HepG2 (cell line): Measurements from ENCODE around the gene ZNF169. TPM values are rescaled to one million over a fixed set of nuclear protein-coding genes. Genes with fewer than 3 reads are reported as not detected.

Experiments
- ATAC-seq: fragments of 200-7000 bp; cut with Tn5 transposase; 3 replicates; pipeline ENCODE4 v1.9.1; 2020; ENCODE audit warnings: mild to moderate bottlenecking, moderate library complexity
- BruUV-seq: library from RNA; stranded (reverse); fragments of 400-500 nt; replicated peaks from 2 replicates; lab custom pipeline; 2021; lab: Mats Ljungman, UMichigan
- CTCF ChIA-PET: fragments of 300-600 bp; formaldehyde crosslinking; extraction: SDS; loops from one replicate; lab custom pipeline; 2021; ENCODE audit warnings: low total read pairs, inconsistent platforms, low intra/inter-chr PET ratio; lab: Yijun Ruan, JAX
- POLR2A ChIA-PET: fragments of 350-600 bp; sonication (Branson Sonifier 250); formaldehyde crosslinking; loops from one replicate; lab custom pipeline; 2020; ENCODE audit warnings: antibody characterized with exemption, inconsistent platforms; lab: Yijun Ruan, JAX
- DNase-seq: peaks from one replicate; pipeline ENCODE4 v3.0.0-alpha.2; 2015; ENCODE audit warnings: low spot score
- FAIRE-seq: peaks from 3 replicates; lab custom pipeline; 2011; peaks lifted over from hg19 to GRCh38; lab: Jason Lieb, UNC
- H2AFZ ChIP-seq: one replicate; pipeline ENCODE4 v1.6.1; 2011; ENCODE audit warnings: low read length, inconsistent platforms
- H3K27ac ChIP-seq: fragments of 300-600 bp; 3 replicates; pipeline ENCODE4 v1.8.0; 2011; ENCODE audit warnings: mixed run types, mild to moderate bottlenecking, mixed read lengths, low read length, inconsistent platforms; ENCODE audit not compliant: insufficient read depth; ENCODE audit errors: extremely low read length
- H3K27me3 ChIP-seq, 2 experiments: fragments of 200-600 bp in 1 of 2; 2 replicates in 1 of 2; 3 replicates in 1 of 2; pipeline versions ENCODE4 v1.6.0 to v1.8.0; 2011; ENCODE audit warnings: low read length in 2 of 2, mild to moderate bottlenecking in 2 of 2, moderate library complexity in 2 of 2, inconsistent platforms in 1 of 2; ENCODE audit not compliant: insufficient read depth in 2 of 2, control insufficient read depth in 1 of 2
- H3K36me3 ChIP-seq, 2 experiments: fragments of 200-600 bp in 1 of 2; replicated peaks in 1 of 2; 2 replicates in 1 of 2; 3 replicates in 1 of 2; pipeline versions ENCODE4 v1.5.1 to v1.8.0; 2011; ENCODE audit warnings: low read length in 2 of 2, inconsistent platforms in 1 of 2; ENCODE audit not compliant: insufficient read depth in 2 of 2, control insufficient read depth in 1 of 2
- H3K4me1 ChIP-seq: 2 replicates; pipeline ENCODE4 v1.5.1; 2012; ENCODE audit warnings: low read length, inconsistent platforms; ENCODE audit not compliant: insufficient read depth
- H3K4me2 ChIP-seq: 2 replicates; pipeline ENCODE4 v1.6.0; 2011; ENCODE audit warnings: low read depth, low read length, inconsistent platforms
- H3K4me3 ChIP-seq, 3 experiments: fragments of 200-600 bp in 1 of 3; sonication (generic), shearing (Covaris generic) in 1 of 3; replicated peaks in 1 of 3; 2 replicates each; pipeline ENCODE4 v1.5.1; 2011 to 2016; ENCODE audit warnings: low read length in 3 of 3, inconsistent platforms in 2 of 3, low read depth in 2 of 3, mild to moderate bottlenecking in 2 of 3, control low read depth in 1 of 3, mixed read lengths in 1 of 3; ENCODE audit not compliant: insufficient read depth in 1 of 3
- H3K79me2 ChIP-seq: one replicate; pipeline ENCODE4 v1.6.1; 2011; ENCODE audit warnings: low read length, inconsistent platforms; ENCODE audit not compliant: insufficient read depth
- H3K9ac ChIP-seq: 2 replicates; pipeline ENCODE4 v1.6.0; 2011; ENCODE audit warnings: mild to moderate bottlenecking, low read depth, low read length, inconsistent platforms; ENCODE audit not compliant: insufficient read depth
- H3K9me3 ChIP-seq: 2 replicates; pipeline ENCODE4 v1.5.1; 2012; ENCODE audit warnings: mild to moderate bottlenecking, low read length
- H4K20me1 ChIP-seq: 2 replicates; pipeline ENCODE4 v1.6.0; 2011; ENCODE audit warnings: inconsistent platforms, mild to moderate bottlenecking, low read length, moderate library complexity; ENCODE audit not compliant: insufficient read depth
- ATM ChIP-seq: fragments of 450-650 bp; IDR thresholded peaks from 2 replicates; pipeline ENCODE4 v1.7.1; 2017; ENCODE audit warnings: mild to moderate bottlenecking, borderline replicate concordance
- DPF2 ChIP-seq: sonication (generic); formaldehyde crosslinking; IDR thresholded peaks from 2 replicates; pipeline ENCODE4 v1.4.0; 2020; ENCODE audit warnings: mild to moderate bottlenecking, low read depth, missing genetic modification reagents, borderline replicate concordance
- HES4 ChIP-seq: sonication (generic); formaldehyde crosslinking; IDR thresholded peaks from 2 replicates; pipeline ENCODE4 v1.9.0; 2021; ENCODE audit warnings: mild to moderate bottlenecking, missing genetic modification reagents, borderline replicate concordance
- HMGA1 ChIP-seq: sonication (generic); formaldehyde crosslinking; conservative IDR thresholded peaks from 2 replicates; pipeline ENCODE4 v1.4.0; 2020; ENCODE audit warnings: missing genetic modification reagents
- MBD4 ChIP-seq: IDR thresholded peaks from 2 replicates; pipeline ENCODE4 v1.6.1; 2012; ENCODE audit warnings: low read length, inconsistent platforms, borderline replicate concordance
- MZF1 ChIP-seq: sonication (generic); formaldehyde crosslinking; IDR thresholded peaks from 2 replicates; pipeline ENCODE4 v1.8.1; 2023; ENCODE audit warnings: mild to moderate bottlenecking, missing genetic modification reagents, borderline replicate concordance
- NCOR1 ChIP-seq: fragments of 200-600 bp; sonication (generic); IDR thresholded peaks from 2 replicates; pipeline ENCODE4 v1.7.0; 2017; ENCODE audit warnings: antibody characterized with exemption, low read length, borderline replicate concordance
- NR2F2 ChIP-seq: IDR thresholded peaks from 2 replicates; pipeline ENCODE4 v1.6.1; 2012; ENCODE audit warnings: low read depth, inconsistent platforms, borderline replicate concordance
- SP5 ChIP-seq: IDR thresholded peaks from 2 replicates; pipeline ENCODE4 v1.6.1; 2016; ENCODE audit warnings: low read depth, borderline replicate concordance
- SPEN ChIP-seq: sonication (generic); formaldehyde crosslinking; IDR thresholded peaks from 2 replicates; pipeline ENCODE4 v1.5.1; 2020; ENCODE audit warnings: low read depth, mild to moderate bottlenecking, missing genetic modification reagents
- ZNF136 ChIP-seq: sonication (generic); formaldehyde crosslinking; IDR thresholded peaks from 2 replicates; pipeline ENCODE4 v1.8.1; 2022; ENCODE audit warnings: low read depth, mild to moderate bottlenecking, moderate library complexity, missing genetic modification reagents
- ZNF446 ChIP-seq: sonication (generic); formaldehyde crosslinking; IDR thresholded peaks from 2 replicates; pipeline ENCODE4 v1.5.0; 2020; ENCODE audit warnings: mild to moderate bottlenecking, missing genetic modification reagents
- ZNF557 ChIP-seq: sonication (generic); formaldehyde crosslinking; IDR thresholded peaks from 2 replicates; pipeline ENCODE4 v1.4.0; 2020; ENCODE audit warnings: missing genetic modification reagents
- ZNF879 ChIP-seq: sonication (generic); formaldehyde crosslinking; IDR thresholded peaks from 2 replicates; pipeline ENCODE4 v1.8.1; 2023; ENCODE audit warnings: missing genetic modification reagents
- ZSCAN9 ChIP-seq: IDR thresholded peaks from 2 replicates; pipeline ENCODE4 v1.6.1; 2016; ENCODE audit warnings: borderline replicate concordance
- WGBS: methylation state at CpG from one replicate; pipeline ENCODE4 v1.1.6; 2017; ENCODE audit warnings: low lambda C conversion rate; 5-methylcytosine and 5-hydroxymethylcytosine counted together
- in situ Hi-C: cut with HindIII; loops from 2 replicates; pipeline ENCODE4 v1.10.0; 2017; ENCODE audit warnings: low pct_unique_long_range_greater_than_20kb; ENCODE audit not compliant: extremely low pct_ligation_motif_present
- intact Hi-C: fragments of 100-400 bp; cut with micrococcal nuclease; formaldehyde crosslinking; loops from one replicate; pipeline ENCODE4 v1.10.0; 2022; ENCODE audit not compliant: unreplicated experiment
- polyA plus RNA-seq, 8 experiments: library from polyadenylated mRNA; depleted of rRNA in 3 of 8; stranded (reverse) in 7 of 8; unstranded in 1 of 8; fragments of >200 nt; fragmentation: Illumina TruSeq in 4 of 8; extraction: Trizol in 4 of 8; gene quantifications; 2 replicates each; pipeline versions ENCODE4 v1.2.1 to v1.2.3, GENCODE V29; 2011 to 2016; ENCODE audit warnings: low read depth in 4 of 8, missing spikeins in 1 of 8, mixed read lengths in 1 of 8; ENCODE audit not compliant: insufficient read depth in 1 of 8
- total RNA-seq, 5 experiments: library from RNA; depleted of rRNA; stranded (reverse); fragments of >200 nt; fragmentation: Illumina TruSeq; extraction: Trizol; gene quantifications; 2 replicates each; pipeline ENCODE4 v1.2.3, GENCODE V29; 2016; ENCODE audit warnings: low read depth in 1 of 5
- TF ChIP-seq, protein P1 (sequence below): sonication (generic); formaldehyde crosslinking; conservative IDR thresholded peaks from 2 replicates; pipeline ENCODE4 v1.4.0; 2020; ENCODE audit warnings: missing genetic modification reagents

The ZNF169 gene
- total and polyA plus RNA-seq, 2 of the 13 experiments (the other 11 are each of a cell fraction or from before 2014, with no cell fraction given), result 2.1 to 6.3 TPM

DNA sequence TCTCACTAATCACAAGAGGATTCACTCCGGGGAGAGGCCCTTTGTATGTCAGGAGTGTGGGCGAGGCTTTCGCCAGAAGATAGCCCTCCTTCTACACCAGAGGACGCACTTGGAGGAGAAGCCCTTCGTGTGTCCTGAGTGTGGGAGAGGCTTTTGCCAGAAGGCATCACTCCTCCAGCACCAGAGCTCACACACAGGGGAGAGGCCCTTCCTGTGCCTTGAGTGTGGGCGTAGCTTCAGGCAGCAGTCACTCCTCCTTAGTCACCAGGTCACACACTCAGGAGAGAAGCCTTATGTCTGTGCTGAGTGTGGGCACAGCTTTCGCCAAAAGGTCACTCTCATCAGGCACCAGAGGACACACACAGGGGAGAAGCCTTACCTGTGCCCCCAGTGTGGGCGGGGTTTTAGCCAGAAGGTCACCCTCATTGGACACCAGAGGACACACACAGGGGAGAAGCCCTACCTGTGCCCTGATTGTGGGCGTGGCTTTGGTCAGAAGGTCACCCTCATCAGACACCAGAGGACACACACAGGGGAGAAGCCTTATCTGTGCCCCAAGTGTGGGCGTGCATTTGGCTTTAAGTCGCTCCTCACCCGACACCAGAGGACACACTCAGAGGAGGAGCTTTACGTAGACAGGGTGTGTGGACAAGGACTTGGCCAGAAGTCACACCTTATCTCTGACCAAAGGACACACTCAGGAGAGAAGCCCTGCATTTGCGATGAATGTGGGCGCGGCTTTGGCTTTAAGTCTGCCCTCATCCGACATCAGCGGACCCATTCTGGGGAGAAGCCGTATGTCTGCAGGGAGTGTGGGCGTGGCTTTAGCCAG lies 41.6 kb downstream of the ZNF169 start:
- H3K9ac ChIP-seq, result no peak overlapping the region
- no peak overlapping the region for H2AFZ ChIP-seq
- ATAC-seq (no peak; the same call in 1 of the 3 replicates), FAIRE-seq (no peak), DNase-seq (no peak)
- H3K27ac ChIP-seq, result no peak overlapping the region
- H3K79me2 ChIP-seq, result no peaks in the 10 kb centered on the region
- no peaks in the 10 kb centered on the region for H3K9me3 ChIP-seq
- CTCF ChIA-PET, result no interaction called here
- no peak overlapping the region for H3K4me3 ChIP-seq
- no peaks in the 10 kb centered on the region; the same call in 1 of the 2 replicates for H3K4me1 ChIP-seq
- no peak overlapping the region for H3K4me2 ChIP-seq
- no peaks in the 10 kb centered on the region for H3K27me3 ChIP-seq
- no peak for TF ChIP-seq HES4 (CRISPR knock-in tag)
- TF ChIP-seq, protein P1, sequence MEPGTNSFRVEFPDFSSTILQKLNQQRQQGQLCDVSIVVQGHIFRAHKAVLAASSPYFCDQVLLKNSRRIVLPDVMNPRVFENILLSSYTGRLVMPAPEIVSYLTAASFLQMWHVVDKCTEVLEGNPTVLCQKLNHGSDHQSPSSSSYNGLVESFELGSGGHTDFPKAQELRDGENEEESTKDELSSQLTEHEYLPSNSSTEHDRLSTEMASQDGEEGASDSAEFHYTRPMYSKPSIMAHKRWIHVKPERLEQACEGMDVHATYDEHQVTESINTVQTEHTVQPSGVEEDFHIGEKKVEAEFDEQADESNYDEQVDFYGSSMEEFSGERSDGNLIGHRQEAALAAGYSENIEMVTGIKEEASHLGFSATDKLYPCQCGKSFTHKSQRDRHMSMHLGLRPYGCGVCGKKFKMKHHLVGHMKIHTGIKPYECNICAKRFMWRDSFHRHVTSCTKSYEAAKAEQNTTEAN (CRISPR knock-in tag), result no peak
- TF ChIP-seq ZNF879 (CRISPR knock-in tag), result no peak
- no peak for TF ChIP-seq ZNF446 (CRISPR knock-in tag)
- no peak for TF ChIP-seq NCOR1
- no peak for TF ChIP-seq ATM
- no peak for TF ChIP-seq SP5 (CRISPR knock-in tag)
- no peak for TF ChIP-seq DPF2 (CRISPR knock-in tag)
- TF ChIP-seq ZSCAN9 (CRISPR knock-in tag), result no peak
- TF ChIP-seq ZNF557, result no peak
- TF ChIP-seq NR2F2, result no peak
- no peak for TF ChIP-seq ZNF136 (CRISPR knock-in tag)
- no peak for TF ChIP-seq MZF1 (CRISPR knock-in tag)
- no peak for TF ChIP-seq HMGA1 (CRISPR knock-in tag)
- TF ChIP-seq SPEN (CRISPR knock-in tag), result no peak
- TF ChIP-seq MBD4, result no peak
- intact Hi-C loops, result no loop called here
- POLR2A ChIA-PET, result no interaction called here
- 96% methylated on average over 12 of the region's 20 CpGs for WGBS
- BruUV-seq, result no TSS peak
- no peaks in the 10 kb centered on the region for H3K36me3 ChIP-seq
- in situ Hi-C loops, result no loop called here
- H4K20me1 ChIP-seq, result no peaks in the 10 kb centered on the region
